Activated effector memory CD4-positive, alpha-beta T cell treated with Interleukin-2 at 50 U/mL for 16 hours (primary cell): ENCODE results near the gene CATSPERZ.
"Not testable (repeated sequence)": the region's sequence is repeated elsewhere in the genome, so short reads cannot be mapped to it uniquely, and the experiment has no call there.

Experiments used
- DNase-seq: peaks from one replicate; pipeline ENCODE4 v3.0.0-alpha.2; 2020

The CATSPERZ gene

DNA sequence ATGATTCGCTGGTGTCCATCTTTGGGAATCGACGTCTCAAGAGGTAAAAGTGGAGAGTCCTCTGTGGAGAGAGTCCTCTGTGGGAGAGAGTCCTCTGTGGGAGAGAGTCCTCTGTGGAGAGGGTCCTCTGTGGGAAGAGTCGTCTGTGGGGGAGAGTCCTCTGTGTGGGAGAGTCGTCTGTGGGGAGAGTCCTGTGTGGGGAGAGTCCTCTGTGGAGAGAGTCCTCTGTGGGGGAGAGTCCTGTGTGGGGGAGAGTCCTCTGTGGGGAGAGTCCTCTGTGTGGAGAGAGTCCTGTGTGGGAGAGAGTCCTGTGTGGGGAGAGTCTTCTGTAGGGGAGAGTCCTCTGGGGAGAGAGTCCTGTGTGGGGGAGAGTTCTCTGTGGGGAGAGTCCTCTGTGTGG is 20.9 kb downstream of the CATSPERZ start:
- no peak for DNase-seq

DNA sequence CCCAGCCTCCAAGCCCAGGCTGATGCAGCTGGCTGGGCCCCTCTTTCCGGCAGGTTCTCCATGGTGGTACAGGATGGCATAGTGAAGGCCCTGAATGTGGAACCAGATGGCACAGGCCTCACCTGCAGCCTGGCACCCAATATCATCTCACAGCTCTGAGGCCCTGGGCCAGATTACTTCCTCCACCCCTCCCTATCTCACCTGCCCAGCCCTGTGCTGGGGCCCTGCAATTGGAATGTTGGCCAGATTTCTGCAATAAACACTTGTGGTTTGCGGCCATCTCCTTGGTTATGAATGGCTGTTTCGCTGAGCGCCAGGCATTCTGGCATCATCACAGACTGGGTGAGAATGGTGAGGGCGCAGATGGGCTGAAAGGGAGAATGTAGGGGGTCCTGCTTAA is 21.4 kb downstream of the CATSPERZ start:
- no peak for DNase-seq

DNA sequence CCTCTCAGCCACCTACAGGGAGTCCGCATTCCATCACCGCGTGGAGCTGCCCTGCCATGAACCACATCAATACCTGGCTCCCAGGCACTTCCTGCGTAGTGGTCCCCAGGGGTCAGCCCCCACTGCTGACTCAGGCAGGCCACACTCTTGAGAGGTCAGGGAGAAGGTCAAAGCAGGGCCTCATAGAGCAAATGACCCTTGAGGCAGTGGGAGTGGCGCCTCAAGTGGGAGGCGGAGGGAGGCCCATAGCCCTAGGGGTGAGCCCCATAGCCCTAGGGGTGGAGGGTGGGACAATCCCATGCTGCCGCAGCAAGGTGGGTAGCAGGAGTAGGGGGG is 22.7 kb downstream of the CATSPERZ start:
- no peak for DNase-seq

DNA sequence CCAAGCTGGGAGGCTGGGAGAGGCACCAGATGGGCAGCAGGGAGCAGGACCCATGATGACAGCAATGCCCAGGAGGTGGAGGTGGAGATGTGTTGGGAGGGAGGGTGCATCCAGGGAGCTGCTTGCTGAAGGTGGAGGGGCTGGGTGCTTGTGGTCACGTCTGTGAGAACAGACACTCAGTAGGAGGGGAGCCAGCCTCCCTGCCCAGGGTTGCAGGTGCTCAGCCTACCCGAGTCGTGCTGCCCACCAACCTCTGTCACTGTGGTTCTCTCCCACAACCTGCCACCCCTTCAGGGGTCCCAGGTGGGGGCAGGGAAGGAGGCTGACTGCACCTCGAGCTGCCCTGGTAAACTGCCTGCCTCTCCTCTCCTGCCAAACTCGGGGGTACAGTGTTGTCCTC is 23.2 kb downstream of the CATSPERZ start:
- DNase-seq: no peak

DNA sequence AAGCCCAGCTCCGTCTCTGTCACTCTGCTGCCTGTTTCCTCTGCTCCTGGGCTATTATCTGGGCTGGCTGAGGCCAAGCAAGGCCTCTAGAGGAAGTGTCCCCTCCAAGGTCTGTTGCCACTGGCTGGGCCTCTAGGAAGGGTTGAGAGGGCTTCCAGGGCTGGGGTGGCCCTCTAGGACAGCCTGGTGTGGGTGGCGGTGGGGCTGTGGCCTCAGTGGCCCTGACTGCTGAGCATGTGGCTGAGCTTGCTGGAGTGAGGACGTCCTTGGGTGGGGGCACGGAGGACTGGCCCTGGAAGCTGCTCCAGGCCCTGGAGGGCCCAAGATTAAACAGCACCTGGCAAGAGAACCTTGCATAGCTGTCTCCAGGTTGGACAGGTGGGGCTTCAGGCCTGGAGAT is 23.8 kb downstream of the CATSPERZ start:
- DNase-seq: not testable (repeated sequence)

DNA sequence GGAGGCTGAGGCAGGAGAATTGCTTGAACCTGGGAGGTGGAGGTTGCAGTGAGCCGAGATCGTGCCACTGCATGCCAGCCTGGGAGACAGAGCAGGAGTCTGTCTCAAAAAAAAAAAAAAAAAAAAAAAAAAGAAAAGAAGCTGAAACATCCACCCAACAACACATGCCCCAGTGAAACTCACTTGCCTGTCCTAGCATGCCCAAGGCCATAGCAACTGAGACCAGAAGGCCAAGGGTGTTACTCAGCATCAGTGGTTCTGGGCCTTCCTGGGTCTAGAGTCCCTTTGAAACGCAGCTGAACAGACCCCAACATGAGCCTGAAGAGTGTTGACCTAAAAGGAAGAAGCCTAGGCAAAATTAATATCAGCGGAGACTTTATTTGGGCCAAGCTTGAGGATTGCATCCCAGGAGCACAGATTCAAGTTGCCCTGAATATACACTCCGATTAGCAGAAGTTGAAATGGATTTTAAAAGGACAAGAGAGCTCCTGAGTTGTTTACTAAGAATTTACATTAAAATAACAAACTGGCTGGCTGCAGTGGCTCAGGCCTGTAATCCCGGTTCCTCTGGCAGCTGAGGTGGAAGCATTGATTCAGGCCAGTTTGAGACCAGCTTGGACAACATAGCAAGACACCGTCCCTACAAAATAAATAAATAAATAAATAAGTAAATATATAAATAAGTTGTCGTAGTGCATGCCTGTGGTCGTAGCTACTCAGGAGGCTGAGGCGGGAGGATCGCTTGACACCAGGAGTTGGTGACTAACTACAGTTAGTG is 24.7 kb downstream of the CATSPERZ start:
- DNase-seq: no peak

DNA sequence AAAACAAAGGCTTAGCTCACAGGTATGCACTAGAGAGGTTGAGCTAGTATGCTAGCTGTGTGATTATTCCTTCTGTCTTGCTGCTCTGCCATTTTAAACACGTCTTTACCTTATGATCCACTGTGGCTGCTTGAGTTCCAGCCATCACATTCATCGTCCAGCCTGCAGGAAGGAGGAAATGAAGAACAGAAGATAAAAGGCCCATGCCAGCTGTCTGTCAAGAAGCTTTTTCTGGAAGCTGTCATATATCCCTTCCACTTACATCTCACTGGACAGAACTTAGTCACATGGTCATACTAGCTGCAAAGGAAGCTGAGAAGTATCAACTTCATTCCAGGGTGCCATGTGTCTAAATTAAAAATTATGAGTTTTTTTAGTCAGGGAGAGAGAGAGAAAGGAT is 27.2 kb downstream of the CATSPERZ start:
- no peak for DNase-seq

DNA sequence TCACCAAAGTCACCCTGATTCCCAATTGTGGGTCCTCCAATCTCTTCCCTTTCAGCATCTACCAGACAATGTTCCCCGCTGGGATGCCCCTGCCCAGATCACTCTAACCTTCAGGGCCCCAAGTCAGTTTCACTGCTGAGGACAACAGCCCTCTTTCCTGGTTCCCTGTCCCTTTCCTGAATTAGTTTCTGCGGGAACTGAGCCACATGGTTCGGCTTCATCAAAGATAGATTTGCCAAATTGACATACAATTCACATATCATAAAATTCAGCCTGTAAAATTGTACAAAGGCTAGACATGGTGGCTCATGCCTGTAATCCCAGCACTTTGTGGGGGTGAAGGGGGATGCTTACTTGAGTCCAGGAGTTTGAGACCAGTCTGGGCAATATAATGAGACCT is 27.8 kb downstream of the CATSPERZ start:
- DNase-seq: no peak

DNA sequence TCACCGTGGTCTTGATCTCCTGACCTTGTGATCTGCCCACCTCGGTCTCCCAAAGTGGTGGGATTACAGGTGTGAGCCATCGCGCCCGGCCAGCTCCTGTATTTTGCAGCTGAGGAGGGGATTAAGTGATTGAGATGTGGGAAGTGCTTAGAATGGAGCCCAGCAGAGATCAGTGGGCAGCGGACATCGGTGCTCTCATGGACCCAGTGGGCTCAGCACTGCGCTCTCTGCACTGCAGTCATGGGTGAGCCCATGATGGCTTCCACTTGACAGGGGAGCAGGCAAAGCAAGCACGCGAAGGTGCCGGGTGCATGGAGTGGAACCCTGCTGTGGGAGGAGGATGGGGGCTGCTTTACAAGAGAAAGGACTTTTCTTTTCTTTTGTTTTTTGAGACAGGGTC is 30.7 kb downstream of the CATSPERZ start:
- DNase-seq: no peak

DNA sequence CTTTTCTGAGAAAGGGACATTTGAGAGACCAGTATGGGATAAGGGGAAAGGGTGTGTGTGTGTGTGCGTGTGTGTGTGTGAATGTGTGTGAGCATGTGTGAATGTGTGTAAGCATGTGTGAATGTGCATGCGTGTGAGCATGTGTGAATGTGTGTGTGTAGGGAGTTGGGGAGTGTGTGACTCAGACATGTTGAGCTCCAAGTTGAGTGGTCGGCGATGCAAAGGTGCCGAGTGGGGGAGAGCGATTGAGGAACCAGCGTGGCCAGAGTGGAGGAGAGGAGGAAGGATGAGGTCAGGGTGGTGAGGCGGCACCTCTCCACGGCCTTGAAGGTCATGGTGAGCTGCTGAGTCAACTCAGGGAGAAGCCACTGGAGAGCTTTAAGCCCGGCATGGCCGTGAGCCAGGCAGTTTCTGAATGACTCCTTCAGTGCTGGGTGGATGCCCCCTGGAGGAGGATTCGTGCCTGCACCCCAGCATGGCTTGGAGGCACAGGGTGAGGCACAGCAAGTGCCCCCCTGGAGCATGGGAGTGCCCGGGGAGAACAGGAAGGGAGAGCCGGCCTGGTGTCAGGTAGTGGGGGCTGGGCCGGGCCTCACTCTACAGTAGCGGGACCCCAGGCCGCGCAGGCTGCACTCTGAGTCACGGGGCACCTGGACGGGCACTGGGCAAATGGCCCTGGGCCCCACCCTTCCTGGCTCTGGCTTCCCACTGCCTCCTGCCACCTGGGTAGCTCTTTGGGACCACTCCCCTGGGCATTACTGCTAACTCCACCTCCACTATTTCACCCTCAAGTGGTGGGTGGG is 31.6 kb downstream of the CATSPERZ start:
- DNase-seq: peak; percentile 49

DNA sequence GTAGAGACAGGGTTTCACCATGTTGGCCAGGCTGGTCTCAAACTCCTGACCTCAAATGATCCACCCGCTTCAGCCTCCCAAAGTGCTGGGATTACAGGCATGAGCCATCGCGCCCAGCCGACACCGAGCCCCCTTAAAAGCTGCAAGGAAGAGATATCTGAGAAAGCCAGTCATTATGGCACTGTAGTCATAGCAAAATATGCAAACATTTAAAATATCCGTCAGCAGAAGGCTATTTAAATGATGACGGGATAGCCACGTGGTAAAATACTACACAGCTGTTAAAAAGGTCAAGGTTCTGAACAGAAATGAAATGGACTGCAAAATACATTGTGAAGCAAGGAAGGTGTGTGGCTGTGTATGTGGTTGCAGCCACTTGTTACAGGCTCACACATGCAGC is 33.4 kb downstream of the CATSPERZ start:
- no peak for DNase-seq

DNA sequence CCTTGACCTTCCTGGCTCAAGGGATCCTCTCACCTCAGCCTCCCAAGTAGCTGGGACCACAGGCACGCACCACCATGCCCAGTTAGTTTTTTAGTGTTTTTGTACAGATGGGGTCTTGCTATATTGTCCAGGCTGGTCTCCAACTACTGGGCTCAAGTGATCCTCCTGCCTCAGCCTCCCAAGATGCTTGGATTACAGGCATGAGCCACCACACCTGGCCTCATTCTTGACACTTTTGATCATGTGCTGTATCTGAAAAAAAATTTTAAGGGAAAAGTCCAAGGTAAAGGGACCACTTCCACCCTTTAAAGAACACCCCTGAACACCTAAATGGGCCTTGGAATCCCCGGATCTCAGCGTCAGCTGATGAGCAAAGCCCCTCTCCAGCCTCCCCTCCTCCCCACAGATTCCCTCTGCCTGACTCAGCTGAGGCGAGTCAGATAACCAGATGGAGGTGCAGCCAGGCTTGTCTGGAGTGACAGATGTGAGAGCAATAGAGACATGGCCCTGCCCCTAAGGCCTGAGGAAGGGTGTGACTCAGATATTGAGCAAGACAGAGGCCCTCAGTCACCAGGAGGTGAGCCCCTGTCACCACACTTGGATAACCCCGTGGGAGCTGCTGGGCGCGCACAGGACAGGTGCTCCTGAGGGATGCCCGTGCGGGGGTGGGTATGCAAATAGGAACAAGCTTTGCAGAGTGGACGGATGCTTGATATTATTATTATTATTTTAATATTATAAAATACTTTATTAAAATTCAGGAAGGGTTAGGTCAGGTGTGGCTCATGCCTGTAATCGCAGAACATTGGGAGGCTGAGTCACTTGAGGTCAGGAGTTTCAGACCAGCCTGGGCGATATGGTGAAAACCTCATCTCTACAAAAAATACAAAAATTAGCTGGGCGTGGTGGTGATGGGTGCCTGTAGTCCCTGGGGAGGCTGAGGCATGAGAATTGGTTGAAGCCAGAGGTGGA is 34.9 kb downstream of the CATSPERZ start:
- no peak for DNase-seq

DNA sequence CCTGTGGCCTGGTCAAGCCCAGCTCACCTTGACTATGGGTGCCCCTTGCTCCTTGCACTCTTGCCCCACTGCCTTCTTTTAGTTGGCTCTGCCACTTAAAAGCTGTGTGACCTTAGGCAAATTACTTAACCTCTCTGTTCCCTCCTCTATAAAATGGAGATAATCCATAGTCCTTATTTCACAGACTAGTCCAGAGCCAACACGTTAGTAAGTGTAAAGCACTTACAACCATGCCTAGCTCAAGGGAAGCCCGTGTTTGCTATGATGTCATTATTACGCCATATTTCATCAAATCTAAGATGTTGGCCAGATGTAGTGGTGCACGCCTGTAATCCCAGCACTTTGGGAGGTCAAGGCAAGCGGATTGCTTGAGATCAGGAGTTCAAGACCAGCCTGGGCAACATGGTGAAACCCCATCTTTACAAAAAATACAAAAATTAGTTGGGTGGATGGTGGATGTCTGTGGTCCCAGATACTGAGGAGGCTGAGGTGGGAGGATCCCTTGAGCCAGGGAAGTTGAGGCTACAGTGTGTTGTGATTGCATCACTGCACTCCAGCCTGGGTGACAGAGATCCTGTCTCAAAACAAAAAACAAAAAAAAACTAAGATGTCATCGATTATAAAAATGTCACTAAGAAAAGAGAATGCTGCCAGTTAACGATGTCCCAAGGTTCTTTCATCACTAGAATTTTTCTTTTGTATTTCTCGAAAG is 37.5 kb downstream of the CATSPERZ start:
- no peak for DNase-seq

DNA sequence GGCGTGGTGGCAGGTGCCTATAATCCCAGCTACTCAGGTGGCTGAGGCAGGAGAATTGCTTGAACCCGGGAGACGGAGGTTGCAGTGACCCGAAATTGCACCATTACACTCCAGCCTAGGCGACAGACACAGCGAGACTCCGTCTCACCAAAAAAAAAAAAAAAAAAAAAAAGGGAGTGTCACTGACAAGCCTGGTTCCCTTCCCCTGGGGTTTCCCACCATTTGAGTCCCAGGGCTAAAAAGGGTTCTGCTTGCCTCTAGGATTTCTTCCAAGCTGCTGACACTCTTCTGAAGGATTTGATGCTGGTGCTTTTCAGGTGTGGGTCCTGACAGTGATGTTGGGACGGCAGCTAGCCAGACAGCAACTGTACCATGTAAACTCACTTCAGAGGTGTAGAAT is 38.6 kb downstream of the CATSPERZ start:
- no peak for DNase-seq

DNA sequence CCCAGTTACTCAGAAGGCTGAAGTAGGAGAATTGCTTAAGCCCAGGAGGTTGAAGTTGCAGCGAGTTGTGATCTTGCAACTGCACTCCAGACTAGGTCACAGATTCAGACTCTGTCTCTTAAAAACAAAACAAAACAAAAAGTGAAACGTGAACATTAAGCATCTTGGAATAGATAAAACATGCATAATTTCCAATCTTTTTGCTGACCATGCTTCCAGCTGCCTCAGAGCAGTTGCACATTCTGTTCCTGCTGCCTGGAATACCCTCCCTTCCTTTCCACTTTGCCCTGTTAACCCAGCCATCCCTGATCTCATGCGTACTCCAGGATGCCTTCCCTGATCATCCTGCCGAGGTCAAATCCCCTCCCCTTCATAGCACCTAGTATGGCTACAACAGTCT is 39.1 kb downstream of the CATSPERZ start:
- no peak for DNase-seq

DNA sequence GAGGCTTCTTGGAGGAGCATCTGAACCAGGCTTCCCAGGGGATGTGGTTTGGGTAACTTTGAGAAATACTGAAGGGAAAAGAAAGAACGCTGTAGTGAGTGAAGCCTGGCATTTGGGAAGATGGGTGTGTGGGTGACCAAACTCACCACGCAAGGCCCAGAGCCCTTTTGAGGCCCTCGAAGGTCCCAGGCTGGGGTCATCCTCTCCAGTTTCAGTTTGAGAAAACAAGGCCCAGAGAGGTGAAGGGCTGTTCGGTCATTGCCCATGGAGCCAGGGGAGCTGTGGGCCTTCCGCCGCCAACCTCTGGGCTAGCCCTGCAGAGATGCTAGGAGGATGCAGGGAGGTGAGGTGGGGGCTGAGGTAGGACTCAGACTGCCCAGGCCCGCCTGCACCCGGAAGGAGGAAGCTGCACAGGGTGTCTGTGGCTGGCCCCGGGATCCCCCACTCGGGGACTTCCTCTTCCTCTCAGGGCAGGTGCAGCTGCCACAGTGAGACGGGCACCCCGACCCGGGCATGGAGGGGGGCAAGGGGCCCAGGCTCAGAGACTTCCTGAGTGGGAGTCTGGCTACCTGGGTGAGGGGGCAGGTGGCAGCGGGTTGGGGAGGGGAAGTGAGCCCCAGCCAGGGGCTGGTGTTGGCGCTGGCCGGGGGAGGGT is 39.7 kb downstream of the CATSPERZ start, which contains the start of gene CCDC88B:
CCDC88B (plus strand) TSS at position 451 of the 655 bp plus-strand sequence; CDS start at position 514, 63 bp downstream.
- DNase-seq: peak; percentile 84

DNA sequence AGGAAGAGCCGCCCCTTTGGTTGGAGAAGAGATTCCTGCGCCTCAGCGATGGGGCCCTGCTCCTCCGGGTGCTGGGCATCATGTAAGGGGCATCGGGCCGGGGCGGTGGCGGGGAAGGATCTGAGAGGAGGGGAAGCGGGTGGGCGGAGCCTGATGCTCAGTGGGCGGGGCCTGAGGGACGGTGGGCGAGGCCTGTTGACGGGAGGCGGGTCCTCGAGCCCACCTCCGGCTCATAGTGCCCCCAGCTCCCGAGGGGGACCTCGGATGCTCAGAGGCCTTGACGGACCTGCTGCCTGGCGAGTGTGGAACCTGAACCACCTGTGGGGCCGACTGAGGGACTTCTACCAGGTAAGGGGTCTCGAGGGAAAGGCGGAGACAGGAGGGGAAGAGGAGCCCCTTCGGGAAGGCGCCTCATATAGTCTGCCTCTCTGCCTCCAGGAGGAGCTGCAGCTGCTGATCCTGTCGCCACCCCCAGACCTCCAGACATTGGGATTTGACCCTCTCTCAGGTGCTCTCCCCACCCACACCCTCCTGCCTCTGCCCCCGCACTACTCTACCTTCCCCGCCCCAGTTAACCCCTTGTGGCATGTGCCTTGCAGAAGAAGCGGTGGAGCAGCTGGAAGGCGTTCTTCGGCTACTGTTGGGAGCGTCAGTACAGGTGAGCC is 40.6 kb downstream of the CATSPERZ start:
- DNase-seq: peak; percentile 58

DNA sequence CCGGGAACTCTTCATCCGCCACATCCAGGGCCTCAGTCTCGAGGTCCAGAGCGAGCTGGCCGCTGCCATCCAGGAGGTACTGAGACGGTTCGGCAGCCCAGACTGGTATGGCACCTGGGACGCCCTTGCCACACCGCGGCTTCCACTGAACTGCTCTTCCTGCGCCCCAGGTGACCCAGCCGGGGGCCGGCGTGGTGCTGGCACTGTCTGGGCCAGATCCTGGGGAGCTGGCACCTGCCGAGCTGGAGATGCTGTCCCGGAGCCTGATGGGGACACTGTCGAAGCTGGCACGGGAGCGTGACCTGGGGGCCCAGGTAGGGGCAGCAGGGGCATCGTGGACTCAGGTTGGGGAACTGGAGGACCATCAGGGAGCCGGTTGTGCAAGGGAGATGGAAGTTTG is 41.3 kb downstream of the CATSPERZ start:
- no peak for DNase-seq

DNA sequence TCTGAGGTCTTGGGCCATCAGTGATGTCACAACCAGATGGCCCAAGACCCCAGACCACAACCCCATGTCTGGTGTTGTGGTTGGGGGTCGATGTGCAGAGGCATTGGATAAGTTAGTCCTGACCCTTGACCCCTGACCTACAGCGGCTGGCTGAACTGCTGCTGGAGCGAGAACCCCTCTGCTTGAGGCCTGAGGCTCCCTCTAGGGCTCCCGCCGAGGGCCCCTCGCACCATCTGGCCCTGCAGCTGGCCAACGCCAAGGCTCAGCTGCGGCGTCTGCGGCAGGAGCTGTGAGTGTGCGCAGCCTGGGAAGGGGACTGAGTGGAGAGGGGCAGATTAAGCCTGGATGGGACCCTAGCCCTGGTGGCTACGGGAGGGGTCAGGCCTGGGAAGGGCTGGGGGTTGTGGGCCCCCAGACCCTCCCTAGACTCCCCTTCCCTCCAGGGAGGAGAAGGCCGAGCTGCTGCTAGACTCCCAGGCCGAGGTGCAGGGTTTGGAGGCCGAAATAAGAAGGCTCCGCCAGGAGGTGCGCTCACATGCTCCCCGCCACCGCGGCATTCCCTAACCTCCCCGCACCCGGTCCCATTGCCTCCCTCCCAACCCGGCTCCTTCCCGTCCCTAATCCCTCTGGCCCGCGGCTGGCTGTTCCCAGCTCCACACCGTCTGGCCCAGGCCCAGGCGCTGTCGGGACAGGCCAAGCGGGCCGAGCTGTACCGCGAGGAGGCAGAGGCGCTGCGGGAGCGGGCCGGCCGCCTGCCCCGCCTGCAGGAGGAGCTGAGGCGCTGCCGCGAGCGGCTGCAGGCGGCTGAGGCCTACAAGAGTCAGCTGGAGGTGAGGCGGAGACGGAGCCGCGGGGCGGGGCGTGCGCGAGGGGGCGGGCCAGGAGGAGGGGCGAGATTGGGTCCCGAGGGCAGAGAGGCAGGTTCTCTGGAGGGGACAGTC is 42.0 kb downstream of the CATSPERZ start:
- peak; percentile 84 for DNase-seq
